Measurements from ENCODE around the gene GGT1. TPM values are rescaled to one million over a fixed set of nuclear protein-coding genes. Genes with fewer than 3 reads are reported as not detected.

Gene GGT1
- total RNA-seq, 1 experiment from 2014 or later, result 14.0 TPM

DNA sequence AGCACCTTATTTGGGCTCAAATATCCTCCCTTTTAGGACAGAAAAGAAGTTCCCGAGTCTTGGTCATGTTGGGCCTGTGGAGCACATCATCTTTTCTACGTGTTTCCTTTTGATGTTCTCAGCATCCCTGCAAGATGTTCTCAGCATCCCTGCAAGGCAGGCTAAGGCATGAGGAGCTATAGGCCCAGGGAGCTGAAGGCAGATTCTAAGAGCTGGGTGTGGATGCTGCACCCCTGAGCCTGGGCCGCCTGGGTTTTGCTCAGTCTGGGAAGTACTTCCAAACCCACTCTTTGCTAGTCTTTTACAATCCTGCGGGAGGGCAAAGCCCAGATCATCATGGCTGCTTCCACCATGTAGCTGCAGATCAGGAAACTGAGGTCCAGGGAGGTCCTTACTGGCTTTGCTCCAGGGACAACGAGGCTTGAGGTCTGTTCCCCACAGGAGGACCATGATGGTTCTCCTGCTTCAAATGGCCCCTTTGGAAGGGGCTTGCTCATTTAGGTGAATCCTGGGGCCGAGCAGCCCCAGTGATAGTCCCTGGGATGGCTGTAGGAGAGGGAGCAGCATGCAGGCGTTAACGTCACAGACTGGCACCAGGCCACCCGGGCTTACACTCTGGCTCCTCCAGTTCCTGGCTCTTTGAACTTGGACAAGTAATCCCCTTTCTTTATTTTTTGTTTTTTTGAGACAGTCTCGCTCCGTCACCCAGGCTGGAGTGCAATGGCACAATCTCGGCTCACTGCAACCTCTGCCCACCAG, 20.8 kb upstream of the GGT1 start:
- no peaks in the 10 kb centered on the region for H3K4me1 ChIP-seq (ENCODE audit: control insufficient read depth in 1 of 2, insufficient read depth in 2 of 2, low read length in 2 of 2)
- ATAC-seq, result no peak
- no peak overlapping the region for H2AFZ ChIP-seq (ENCODE audit: low read depth, low read length, poor library complexity, severe bottlenecking)
- ChIA-PET POLR2A (no interaction called here), CTCF (no interaction called here), RAD21 (ENCODE audit: low non-redundant PET in 1 of 2, low total read pairs in 2 of 2, uncharacterized antibody in 2 of 2, unreplicated experiment in 2 of 2) (no interaction called here)
- intact Hi-C loops (cut with micrococcal nuclease), result no loop called here
- no peaks in the 10 kb centered on the region for H3K9me3 ChIP-seq (ENCODE audit: control insufficient read depth in 1 of 2, insufficient read depth in 1 of 2, low read depth in 1 of 2, low read length in 2 of 2)
- no peak overlapping the region for H3K27ac ChIP-seq (ENCODE audit: low read depth, low read length)
- no peaks in the 10 kb centered on the region for H3K36me3 ChIP-seq (ENCODE audit: control insufficient read depth in 1 of 2, insufficient read depth in 2 of 2, low read length in 2 of 2)
- no peaks in the 10 kb centered on the region for H4K20me1 ChIP-seq (ENCODE audit: insufficient read depth)
- H3K79me2 ChIP-seq (ENCODE audit: insufficient read depth, low read length), result no peaks in the 10 kb centered on the region
- DNase-seq (ENCODE audit: low read depth, low spot score), result no peak
- H3K9ac ChIP-seq (ENCODE audit: low read length), result no peak overlapping the region
- H3K4me3 ChIP-seq (replicated peaks in 1 of 2; ENCODE audit: low read depth in 1 of 2, low read length in 2 of 2), result no peak overlapping the region
- BruUV-seq (replicated peaks), result no TSS peak
- no peak overlapping the region for H3K4me2 ChIP-seq (ENCODE audit: low read length)
- H3K27me3 ChIP-seq (ENCODE audit: insufficient read depth, low read length), result no peaks in the 10 kb centered on the region
- H3K9me2 ChIP-seq (ENCODE audit: insufficient read depth), result no peaks in the 10 kb centered on the region
- no peak for TF ChIP-seq EZH2 (IDR thresholded peaks at IDR 0.05)

- Histone ChIP-seq H3K27ac (ENCODE audit: low read depth, low read length) (no peak overlapping the region), H3K4me1 (ENCODE audit: control insufficient read depth in 1 of 2, insufficient read depth in 2 of 2, low read length in 2 of 2) (no peaks in the 10 kb centered on the region), H3K9me2 (ENCODE audit: insufficient read depth) (no peaks in the 10 kb centered on the region), H3K9me3 (ENCODE audit: control insufficient read depth in 1 of 2, insufficient read depth in 1 of 2, low read depth in 1 of 2, low read length in 2 of 2) (no peaks in the 10 kb centered on the region), H4K20me1 (ENCODE audit: insufficient read depth) (no peaks in the 10 kb centered on the region), H3K4me2 (ENCODE audit: low read length) (no peak overlapping the region), H3K27me3 (ENCODE audit: insufficient read depth, low read length) (no peaks in the 10 kb centered on the region), H3K79me2 (ENCODE audit: insufficient read depth, low read length) (no peaks in the 10 kb centered on the region), H3K9ac (ENCODE audit: low read length) (no peak overlapping the region), H2AFZ (ENCODE audit: low read depth, low read length, poor library complexity, severe bottlenecking) (no peak overlapping the region), H3K36me3 (ENCODE audit: control insufficient read depth in 1 of 2, insufficient read depth in 2 of 2, low read length in 2 of 2) (no peaks in the 10 kb centered on the region), H3K4me3 (replicated peaks in 1 of 2; ENCODE audit: low read depth in 1 of 2, low read length in 2 of 2) (no peak overlapping the region)
- BruUV-seq (replicated peaks), result no TSS peak
- ChIA-PET RAD21 (ENCODE audit: low non-redundant PET in 1 of 2, low total read pairs in 2 of 2, uncharacterized antibody in 2 of 2, unreplicated experiment in 2 of 2) (no interaction called here), CTCF (interaction anchor here (0.6 kb wide), 1 partner anchor 1781 kb away, joined by 3 read pairs; no protein-coding TSS in a partner anchor), POLR2A (no interaction called here)
- intact Hi-C loops (cut with micrococcal nuclease), result no loop called here
- TF ChIP-seq ZFX (IDR thresholded peaks at IDR 0.05) (0 out of 2 replicates have a peak, but pooled peaks have one; percentile 8), POLR2A (IDR thresholded peaks at IDR 0.05; ENCODE audit: borderline replicate concordance, extremely low read depth, insufficient read depth, insufficient read length) (no peak)
- ATAC-seq (no peak), DNase-seq (ENCODE audit: low read depth, low spot score) (no peak)
These were observed 19.5 kb upstream of the GGT1 start for GRCh38 chr22:24583221-24584165.
